BLaER1 (cell line): Measurements from ENCODE around the gene SLC25A29.
"Not testable (repeated sequence)": the region's sequence is repeated elsewhere in the genome, so short reads cannot be mapped to it uniquely, and the experiment has no call there.

Experiments used
- H3K27ac ChIP-seq: shearing (Covaris generic); formaldehyde crosslinking; 2 replicates; pipeline ENCODE4 v1.8.1; 2022
- H3K27me3 ChIP-seq: shearing (Covaris generic); formaldehyde crosslinking; 2 replicates; pipeline ENCODE4 v1.8.1; 2022
- H3K36me3 ChIP-seq: shearing (Covaris generic); formaldehyde crosslinking; 2 replicates; pipeline ENCODE4 v1.8.1; 2022
- H3K4me1 ChIP-seq: shearing (Covaris generic); formaldehyde crosslinking; 2 replicates; pipeline ENCODE4 v1.8.1; 2022
- H3K4me2 ChIP-seq: shearing (Covaris generic); formaldehyde crosslinking; 2 replicates; pipeline ENCODE4 v1.8.1; 2022
- H3K4me3 ChIP-seq: shearing (Covaris generic); formaldehyde crosslinking; 2 replicates; pipeline ENCODE4 v1.8.1; 2022
- H3K9ac ChIP-seq: shearing (Covaris generic); formaldehyde crosslinking; 2 replicates; pipeline ENCODE4 v1.8.1; 2022
- H3K9me3 ChIP-seq: shearing (Covaris generic); formaldehyde crosslinking; 2 replicates; pipeline ENCODE4 v1.8.1; 2022
- H4K20me1 ChIP-seq: shearing (Covaris generic); formaldehyde crosslinking; 2 replicates; pipeline ENCODE4 v1.8.1; 2022
- Cebpa-rat ChIP-seq: shearing (Covaris generic); IDR thresholded peaks from 2 replicates; pipeline ENCODE4 v1.8.1; 2022

Gene SLC25A29

GRCh38 chr14:100288382-100289185 is 17.7 kb downstream of the SLC25A29 start:
- Histone ChIP-seq H3K27ac (peak overlapping the region; percentile 90), H3K27me3 (no peaks in the 10 kb centered on the region), H3K4me2 (peak overlapping the region; percentile 96), H3K9me3 (no peaks in the 10 kb centered on the region), H4K20me1 (peaks cover 71% of the 10 kb centered on the region), H3K4me1 (peaks cover 98% of the 10 kb centered on the region), H3K4me3 (no peak overlapping the region), H3K36me3 (peaks cover 37% of the 10 kb centered on the region), H3K9ac (peak overlapping the region; percentile 77; the same call in 1 of the 2 replicates)
- TF ChIP-seq Cebpa-rat: no peak

- H3K4me2 ChIP-seq: peak overlapping the region; percentile 96
- not testable (repeated sequence) for H3K9me3 ChIP-seq, H3K4me3 ChIP-seq, H3K27me3 ChIP-seq
- peaks cover 72% of the 10 kb centered on the region for H4K20me1 ChIP-seq
- peak overlapping the region; percentile 60; the same call in 1 of the 2 replicates for H3K9ac ChIP-seq
- H3K4me1 ChIP-seq: peaks cover 98% of the 10 kb centered on the region
- H3K27ac ChIP-seq: peak overlapping the region; percentile 58
- peaks cover 40% of the 10 kb centered on the region for H3K36me3 ChIP-seq
These were observed 18.3 kb downstream of the SLC25A29 start for GRCh38 chr14:100287998-100288295.

DNA sequence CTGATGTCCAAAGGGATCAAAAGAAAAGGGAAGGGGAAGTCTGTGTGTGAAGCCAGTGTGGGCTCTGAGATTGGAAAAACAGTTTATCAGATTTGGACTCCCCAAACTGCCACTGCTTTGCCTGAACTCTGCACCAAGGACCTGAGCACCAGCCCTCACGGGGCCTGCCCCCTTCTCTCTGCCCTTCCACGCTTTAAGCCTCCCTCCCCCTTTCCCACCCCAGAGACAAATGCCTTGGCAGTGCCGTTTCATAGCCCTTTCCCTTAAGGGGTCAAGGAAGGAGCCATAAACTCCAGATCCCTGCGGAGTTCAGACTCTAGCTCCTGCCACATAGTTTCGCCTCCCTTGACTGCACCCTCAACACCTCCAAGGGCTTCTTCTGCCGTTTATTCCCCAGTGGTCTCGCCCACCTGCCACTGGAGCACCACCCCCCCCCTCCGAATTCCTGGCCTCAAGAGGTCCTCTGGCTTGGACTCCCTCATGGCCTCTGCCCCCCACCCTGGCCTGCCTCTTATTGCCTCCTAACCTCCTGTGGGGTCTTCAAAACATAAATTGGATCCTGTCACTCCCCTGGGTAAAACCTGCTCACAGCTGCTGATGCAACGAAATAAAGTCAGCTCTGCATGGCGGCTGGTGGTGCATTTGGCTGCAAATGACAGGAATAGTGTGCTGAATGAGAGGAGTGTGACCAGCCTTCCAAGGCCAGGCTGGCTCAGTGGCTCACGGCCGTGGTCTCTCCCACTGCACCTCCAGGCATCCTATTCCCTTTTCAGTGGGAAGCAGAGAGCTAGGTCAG is 18.8 kb downstream of the SLC25A29 start:
- H3K36me3 ChIP-seq: peaks cover 40% of the 10 kb centered on the region
- H3K9me3 ChIP-seq: no peaks in the 10 kb centered on the region
- peak overlapping the region; percentile 58 for H3K27ac ChIP-seq
- peak overlapping the region; percentile 60 for H3K9ac ChIP-seq
- TF ChIP-seq Cebpa-rat: no peak
- peak overlapping the region; percentile 96 for H3K4me2 ChIP-seq
- H4K20me1 ChIP-seq: peaks cover 78% of the 10 kb centered on the region
- peaks cover 98% of the 10 kb centered on the region for H3K4me1 ChIP-seq
- no peaks in the 10 kb centered on the region for H3K27me3 ChIP-seq
- H3K4me3 ChIP-seq: no peak overlapping the region

DNA sequence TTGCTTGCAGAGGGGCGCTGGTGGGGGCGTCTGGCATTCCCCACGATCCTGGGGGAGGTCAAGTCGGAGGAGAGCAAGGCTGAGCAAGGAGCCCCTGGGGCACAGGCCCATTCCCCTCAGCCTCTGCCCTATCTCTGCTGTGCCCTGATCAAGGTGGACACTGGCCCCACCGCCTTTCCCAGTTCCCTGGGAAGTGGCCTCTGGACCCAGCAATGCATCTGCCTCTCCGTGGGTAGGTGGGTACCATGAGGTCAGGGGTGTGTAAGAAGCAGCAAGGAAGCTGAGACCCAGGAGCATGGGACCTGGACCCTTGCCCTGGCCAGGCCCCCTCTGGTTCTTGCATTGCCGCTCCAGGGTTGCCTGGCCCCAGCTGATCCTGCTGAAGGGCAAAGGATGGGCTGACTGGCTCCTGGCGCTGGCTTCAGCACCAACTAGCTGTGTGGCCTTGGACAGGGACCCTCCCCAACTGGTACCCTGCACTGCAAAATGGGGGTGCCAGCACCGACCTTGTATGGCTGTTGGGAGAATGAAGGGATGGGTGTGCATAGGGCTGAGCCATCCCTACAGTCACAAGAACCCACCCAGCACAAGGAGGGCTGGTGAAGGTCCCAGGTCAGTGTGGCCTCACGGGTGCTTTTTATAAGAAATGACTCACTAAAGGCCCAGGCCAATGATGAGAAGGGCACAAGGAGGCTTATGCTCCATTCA is 19.6 kb downstream of the SLC25A29 start:
- Histone ChIP-seq H3K9me3 (no peaks in the 10 kb centered on the region), H3K9ac (peak overlapping the region; percentile 60; the same call in 1 of the 2 replicates), H3K4me1 (peaks cover 98% of the 10 kb centered on the region)

DNA sequence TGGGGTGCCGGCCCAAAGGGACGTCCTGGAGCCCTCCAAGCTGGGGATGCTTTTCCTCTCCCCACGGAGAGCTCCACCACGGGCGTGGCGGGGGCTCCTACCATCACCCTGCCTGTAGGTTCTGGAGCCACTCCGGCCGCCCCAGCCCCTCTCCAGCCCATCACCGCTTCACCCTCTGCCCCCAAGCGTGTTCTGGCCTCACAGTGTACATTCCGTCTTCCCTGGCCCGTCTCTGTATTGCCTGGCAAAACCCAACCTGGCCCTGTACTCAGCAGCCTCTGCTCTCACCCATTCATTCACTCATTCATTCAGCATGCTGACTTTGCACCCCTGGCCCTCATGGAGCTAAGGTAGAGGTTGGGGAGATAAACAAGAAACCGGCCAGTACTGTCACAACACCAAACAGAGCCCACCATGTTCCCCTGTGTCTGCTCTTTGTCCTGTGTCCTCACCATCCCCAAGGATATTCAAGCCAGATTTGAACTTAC is 20.3 kb downstream of the SLC25A29 start:
- H3K4me3 ChIP-seq: peak overlapping the region; percentile 78
- no peaks in the 10 kb centered on the region for H3K9me3 ChIP-seq
- H3K4me1 ChIP-seq: peaks cover 98% of the 10 kb centered on the region
- peak overlapping the region; percentile 96 for H3K4me2 ChIP-seq
- no peaks in the 10 kb centered on the region for H3K27me3 ChIP-seq
- H4K20me1 ChIP-seq: peaks cover 79% of the 10 kb centered on the region
- no peak for TF ChIP-seq Cebpa-rat
- H3K36me3 ChIP-seq: peaks cover 38% of the 10 kb centered on the region
- H3K9ac ChIP-seq: peak overlapping the region; percentile 94
- H3K27ac ChIP-seq: peak overlapping the region; percentile 98

More for the DNA sequence above, 19.6 kb downstream of the SLC25A29 start:
- peak overlapping the region; percentile 58 for H3K27ac ChIP-seq
- TF ChIP-seq Cebpa-rat: no peak
- H4K20me1 ChIP-seq: peaks cover 79% of the 10 kb centered on the region
- H3K36me3 ChIP-seq: peaks cover 40% of the 10 kb centered on the region
- H3K27me3 ChIP-seq: no peaks in the 10 kb centered on the region
- H3K4me3 ChIP-seq: no peak overlapping the region
- H3K4me2 ChIP-seq: peak overlapping the region; percentile 96

DNA sequence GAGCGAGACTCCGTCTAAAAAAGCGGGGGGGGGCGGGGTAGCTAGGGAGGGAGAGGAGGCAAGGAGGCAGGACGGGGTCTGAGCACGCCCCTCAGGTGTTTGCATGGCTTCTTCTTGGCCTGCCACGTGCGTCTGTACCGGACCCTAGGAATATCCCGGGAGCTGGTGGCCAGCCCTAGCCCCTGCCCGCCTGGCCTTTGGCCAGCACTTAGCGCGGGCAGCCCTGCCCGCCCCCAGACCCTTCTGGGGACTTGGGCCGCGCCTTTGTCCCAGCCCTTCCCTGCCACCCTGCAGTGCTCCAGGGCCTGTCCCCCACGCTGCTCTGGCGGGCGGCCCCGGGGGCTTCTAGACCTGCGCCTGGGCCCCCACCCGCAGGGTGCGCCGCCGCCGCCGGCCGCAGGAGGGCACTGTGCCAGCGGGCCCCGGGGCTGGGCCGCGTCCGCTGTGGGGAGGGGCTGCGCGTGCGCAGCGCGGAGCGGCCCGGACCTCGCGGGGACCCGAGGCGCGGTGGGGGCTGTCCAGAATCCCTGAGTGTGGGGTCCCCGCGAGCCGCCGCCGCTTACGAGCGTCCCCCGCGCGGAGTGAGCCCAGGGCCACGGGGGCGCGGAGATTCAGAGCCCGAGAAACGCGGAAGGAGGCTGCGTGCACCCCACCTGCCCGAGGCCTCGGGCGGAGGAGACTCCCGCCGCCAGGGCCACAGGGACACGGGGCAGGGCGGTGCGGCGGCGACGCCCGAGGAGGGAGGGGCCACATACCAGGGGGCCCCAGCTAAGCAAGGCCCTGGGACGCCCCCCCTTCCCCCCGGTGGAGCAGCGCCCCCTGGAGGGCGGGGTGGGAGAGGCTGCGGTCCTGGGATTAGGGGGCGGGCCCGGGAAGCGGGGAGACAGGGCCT is 21.0 kb downstream of the SLC25A29 start:
- Histone ChIP-seq H3K4me3 (peak overlapping the region; percentile 78), H3K27me3 (no peaks in the 10 kb centered on the region)
- TF ChIP-seq Cebpa-rat: no peak

GRCh38 chr14:100283984-100284881 is 22.0 kb downstream of the SLC25A29 start:
- H3K4me3 ChIP-seq: no peak overlapping the region
- H3K4me1 ChIP-seq: peaks cover 98% of the 10 kb centered on the region
- TF ChIP-seq Cebpa-rat: no peak

More for the DNA sequence above, 21.0 kb downstream of the SLC25A29 start:
- Histone ChIP-seq H3K36me3 (peaks cover 37% of the 10 kb centered on the region), H3K9ac (peak overlapping the region; percentile 94), H3K4me1 (peaks cover 98% of the 10 kb centered on the region), H3K27ac (peak overlapping the region; percentile 98), H3K9me3 (no peaks in the 10 kb centered on the region), H4K20me1 (peaks cover 80% of the 10 kb centered on the region), H3K4me2 (peak overlapping the region; percentile 96)

GRCh38 chr14:100283436-100283835 is 22.8 kb downstream of the SLC25A29 start:
- Histone ChIP-seq H4K20me1 (peaks cover 80% of the 10 kb centered on the region), H3K4me1 (peaks cover 98% of the 10 kb centered on the region), H3K36me3 (peaks cover 37% of the 10 kb centered on the region)
- H3K27ac ChIP-seq, H3K4me2 ChIP-seq, H3K9ac ChIP-seq, H3K9me3 ChIP-seq, H3K27me3 ChIP-seq, H3K4me3 ChIP-seq: not testable (repeated sequence)

More at GRCh38 chr14:100283984-100284881, 22.0 kb downstream of the SLC25A29 start:
- peaks cover 42% of the 10 kb centered on the region for H3K36me3 ChIP-seq
- H3K9me3 ChIP-seq: no peaks in the 10 kb centered on the region
- no peak overlapping the region for H3K27ac ChIP-seq
- no peak overlapping the region for H3K9ac ChIP-seq
- peaks cover 80% of the 10 kb centered on the region for H4K20me1 ChIP-seq
- H3K4me2 ChIP-seq: peak overlapping the region; percentile 96
- no peaks in the 10 kb centered on the region for H3K27me3 ChIP-seq
